Choroid plexus epithelial cell (primary cell): ENCODE data around the gene OTOP3.

Source experiments
- DNase-seq: peaks from one replicate; pipeline ENCODE4 v3.0.0-alpha.2; 2010; ENCODE audit warnings: low read depth
- H3K4me3 ChIP-seq: 2 replicates; pipeline ENCODE4 v1.5.1; 2011; ENCODE audit warnings: low read depth, mild to moderate bottlenecking, control low read depth, low read length, moderate library complexity
- TF ChIP-seq, protein P1 (sequence below): conservative IDR thresholded peaks from 2 replicates; pipeline ENCODE4 v1.5.1; 2011; ENCODE audit warnings: low read depth, mild to moderate bottlenecking, control low read depth, inconsistent platforms, low read length, moderate library complexity

Gene OTOP3

DNA sequence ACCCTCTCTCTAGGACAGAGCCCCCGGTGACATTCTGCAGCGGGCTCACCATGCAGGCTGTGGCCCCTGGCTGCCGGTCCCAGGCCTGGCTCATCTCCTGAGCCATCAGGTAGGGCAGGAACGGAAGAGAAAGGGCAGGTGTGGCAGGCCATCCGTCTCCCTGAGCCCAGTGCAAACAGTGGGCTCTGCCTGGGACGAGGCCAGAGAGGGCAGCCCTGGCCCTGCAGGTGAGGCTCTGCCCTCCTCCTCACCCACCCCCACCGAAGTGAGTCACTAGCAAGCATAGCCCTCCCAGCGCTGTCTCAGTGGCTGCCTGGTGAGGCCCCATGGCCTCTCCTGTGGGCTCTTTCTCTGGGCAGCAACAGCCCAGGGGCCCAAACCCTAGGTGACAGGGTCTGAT, 14.5 kb downstream of the OTOP3 start:
- no peak overlapping the region for H3K4me3 ChIP-seq
- TF ChIP-seq, protein P1, sequence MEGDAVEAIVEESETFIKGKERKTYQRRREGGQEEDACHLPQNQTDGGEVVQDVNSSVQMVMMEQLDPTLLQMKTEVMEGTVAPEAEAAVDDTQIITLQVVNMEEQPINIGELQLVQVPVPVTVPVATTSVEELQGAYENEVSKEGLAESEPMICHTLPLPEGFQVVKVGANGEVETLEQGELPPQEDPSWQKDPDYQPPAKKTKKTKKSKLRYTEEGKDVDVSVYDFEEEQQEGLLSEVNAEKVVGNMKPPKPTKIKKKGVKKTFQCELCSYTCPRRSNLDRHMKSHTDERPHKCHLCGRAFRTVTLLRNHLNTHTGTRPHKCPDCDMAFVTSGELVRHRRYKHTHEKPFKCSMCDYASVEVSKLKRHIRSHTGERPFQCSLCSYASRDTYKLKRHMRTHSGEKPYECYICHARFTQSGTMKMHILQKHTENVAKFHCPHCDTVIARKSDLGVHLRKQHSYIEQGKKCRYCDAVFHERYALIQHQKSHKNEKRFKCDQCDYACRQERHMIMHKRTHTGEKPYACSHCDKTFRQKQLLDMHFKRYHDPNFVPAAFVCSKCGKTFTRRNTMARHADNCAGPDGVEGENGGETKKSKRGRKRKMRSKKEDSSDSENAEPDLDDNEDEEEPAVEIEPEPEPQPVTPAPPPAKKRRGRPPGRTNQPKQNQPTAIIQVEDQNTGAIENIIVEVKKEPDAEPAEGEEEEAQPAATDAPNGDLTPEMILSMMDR: no peak
- no peak for DNase-seq

DNA sequence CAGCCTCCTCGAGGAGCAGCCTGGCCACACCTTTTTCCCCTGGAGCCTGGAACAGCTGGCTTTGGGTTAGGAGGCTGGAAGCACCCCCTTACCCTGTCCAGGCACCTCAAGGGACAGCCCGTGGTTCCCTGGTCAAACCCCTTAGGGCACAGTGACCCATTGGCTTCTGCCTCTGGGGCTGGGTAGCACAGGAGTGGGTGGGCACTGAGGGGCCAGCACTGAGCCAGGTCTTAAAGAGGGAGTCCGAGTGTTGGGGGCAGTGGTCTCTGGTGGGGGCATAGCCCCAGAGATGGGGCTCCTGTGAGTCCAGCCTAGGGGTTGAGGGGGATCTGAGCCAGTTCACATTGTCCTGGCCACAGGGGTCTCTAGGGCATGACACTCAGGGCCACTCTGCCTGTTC, 15.4 kb downstream of the OTOP3 start:
- TF ChIP-seq, protein P1: no peak
- H3K4me3 ChIP-seq: no peak overlapping the region
- no peak for DNase-seq

DNA sequence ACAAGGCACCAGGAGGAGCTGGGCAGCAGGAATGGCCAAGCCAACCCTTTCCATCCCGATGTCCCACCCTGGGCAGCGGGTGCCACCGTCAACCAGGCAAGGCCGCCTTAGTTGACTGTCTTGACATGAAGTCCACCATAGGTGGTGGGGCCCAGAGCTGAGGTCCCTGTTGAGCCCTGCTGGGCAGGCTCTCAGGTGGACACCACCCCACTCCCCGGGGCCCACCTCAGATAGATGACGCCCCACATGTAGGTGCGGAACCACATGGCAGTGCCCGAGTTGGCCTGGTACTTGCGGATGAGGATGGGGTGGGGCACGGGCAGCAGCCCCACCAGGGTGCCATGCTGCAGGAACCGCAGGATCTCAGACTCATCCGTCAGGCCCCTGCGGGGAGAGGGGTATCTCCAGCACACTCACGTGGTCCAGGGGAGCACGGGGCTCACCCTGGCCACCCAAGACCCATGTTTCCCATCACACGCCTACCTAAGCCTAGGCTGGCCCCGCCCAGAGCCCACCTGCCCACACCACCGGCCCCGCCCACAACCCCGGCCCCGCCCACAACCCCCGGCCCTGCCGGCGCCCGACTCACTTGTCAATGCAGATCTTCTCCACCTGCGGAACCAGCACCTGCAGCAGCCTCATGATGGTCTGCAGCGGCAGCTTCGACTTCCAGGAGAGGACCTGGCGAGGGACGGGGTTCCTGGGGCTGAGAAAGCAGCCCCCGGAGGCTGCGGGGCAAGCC, 16.2 kb downstream of the OTOP3 start:
- H3K4me3 ChIP-seq: no peak overlapping the region
- DNase-seq: no peak
- TF ChIP-seq, protein P1: no peak

DNA sequence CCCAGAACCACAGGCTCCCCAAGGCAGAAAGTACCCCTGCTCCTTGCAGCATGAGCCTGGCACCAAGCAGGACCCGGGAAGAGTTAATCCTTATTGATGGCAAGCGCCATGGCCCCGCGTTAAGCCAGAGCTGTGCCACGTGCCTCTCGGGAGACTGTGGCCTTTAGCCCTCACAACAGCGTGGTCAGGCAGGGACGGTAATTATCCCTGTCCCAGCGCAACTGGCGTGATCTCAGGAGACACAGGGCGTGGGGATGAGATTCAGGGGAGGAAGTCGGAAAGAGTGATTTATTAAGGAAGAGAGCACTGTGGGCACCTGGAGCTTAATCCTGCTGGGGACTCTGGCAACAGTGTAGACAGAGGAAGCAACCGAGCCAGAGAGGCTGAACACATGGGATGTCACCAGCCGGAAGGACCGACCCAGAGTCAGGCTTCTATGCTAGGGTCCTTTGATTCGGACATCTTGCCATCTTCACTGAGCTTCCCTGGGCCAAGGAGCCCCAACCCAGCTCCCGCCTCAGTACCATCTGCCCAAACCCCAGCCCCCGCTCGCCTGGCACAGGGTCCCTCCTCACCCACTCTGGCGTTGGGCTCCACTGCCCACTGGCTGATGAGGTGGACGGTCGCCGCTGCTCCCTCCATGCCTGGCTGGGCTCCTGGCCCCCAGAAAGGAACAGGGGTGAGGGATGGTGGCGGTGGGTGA, 16.9 kb downstream of the OTOP3 start:
- no peak for DNase-seq
- H3K4me3 ChIP-seq: no peak overlapping the region
- TF ChIP-seq, protein P1: no peak

DNA sequence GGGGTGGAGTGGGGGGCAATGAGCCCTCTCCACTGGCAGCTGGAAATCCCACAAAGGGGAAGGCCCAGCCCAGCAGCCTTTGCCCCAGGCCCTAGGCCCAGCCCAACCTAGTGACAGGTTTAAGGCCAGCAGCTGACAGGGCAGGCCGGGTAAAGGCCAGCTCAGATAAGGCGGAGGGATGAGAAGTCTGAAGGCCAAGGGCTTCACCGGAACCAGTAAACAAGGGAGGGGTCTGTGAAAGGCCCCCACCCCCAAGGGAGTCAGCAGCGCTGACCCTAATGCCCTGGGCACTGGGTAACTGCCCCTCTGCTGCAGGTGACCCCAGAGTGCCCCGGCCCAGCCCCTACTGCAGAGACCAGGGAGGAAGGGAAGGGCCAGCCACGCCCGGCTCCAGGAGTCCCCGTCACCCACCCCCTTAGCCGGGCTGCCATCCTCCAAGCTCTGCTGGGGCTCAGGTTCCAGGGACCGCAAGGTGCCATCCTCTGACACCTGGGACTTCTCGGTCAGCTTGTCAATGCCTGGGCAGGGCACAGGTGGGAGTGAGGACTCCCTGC, 17.5 kb downstream of the OTOP3 start:
- TF ChIP-seq, protein P1: no peak
- DNase-seq: no peak
- no peak overlapping the region for H3K4me3 ChIP-seq

DNA sequence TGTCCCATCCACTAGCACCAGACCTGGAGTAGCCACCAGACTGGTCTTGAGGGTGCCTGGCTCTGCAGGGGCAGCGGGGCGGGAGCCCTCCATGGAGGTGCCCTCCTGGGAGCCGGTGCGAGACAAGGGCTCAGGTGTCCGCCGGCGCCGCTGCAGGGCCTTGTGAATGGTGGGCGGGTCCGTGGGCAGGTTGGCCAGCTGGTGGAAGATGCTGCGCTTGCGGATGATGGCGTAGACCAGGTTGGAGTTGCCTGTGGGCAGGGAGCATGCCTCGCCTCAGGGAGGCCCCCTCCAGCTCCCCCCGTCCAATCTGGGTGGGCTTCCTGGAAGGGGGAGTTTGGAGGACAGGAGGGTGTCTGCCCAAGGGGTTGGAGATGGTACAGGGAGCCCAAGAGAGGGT, 18.4 kb downstream of the OTOP3 start:
- DNase-seq: no peak
- no peak overlapping the region for H3K4me3 ChIP-seq
- TF ChIP-seq, protein P1: no peak
